Colonic mucosa (tissue), 4 donors: ENCODE data around the gene ZNF827. TPM values are rescaled to one million over a fixed set of nuclear protein-coding genes. Genes with fewer than 3 reads are reported as not detected.

Experiments used
- DNase-seq: peaks from one replicate; pipeline ENCODE4 v3.0.0-alpha.2; 2020
- H3K27ac ChIP-seq: fragments of 200-600 bp; one replicate; pipeline ENCODE4 v1.8.0; 2021
- H3K27me3 ChIP-seq: fragments of 200-600 bp; one replicate; pipeline ENCODE4 v1.8.0; 2021
- H3K36me3 ChIP-seq: fragments of 200-600 bp; one replicate; pipeline ENCODE4 v1.8.0; 2021
- H3K4me1 ChIP-seq: fragments of 200-600 bp; one replicate; pipeline ENCODE4 v1.8.0; 2021; ENCODE audit warnings: mild to moderate bottlenecking
- H3K4me3 ChIP-seq: fragments of 200-600 bp; one replicate; pipeline ENCODE4 v1.8.0; 2021
- H3K9ac ChIP-seq, 2 donors: one replicate each; pipeline ENCODE4 v1.7.0; 2013; ENCODE audit warnings: control low read depth in 2 of 2, low read depth in 2 of 2, low read length in 2 of 2
- H3K9me3 ChIP-seq: fragments of 200-600 bp; one replicate; pipeline ENCODE4 v1.8.0; 2021
- CTCF ChIP-seq: fragments of 200-600 bp; IDR thresholded peaks from one replicate; pipeline ENCODE4 v1.8.0; 2022; ENCODE audit warnings: antibody characterized with exemption, mild to moderate bottlenecking
- intact Hi-C: fragments of 100-400 bp; cut with DNase I; formaldehyde crosslinking; loops from one replicate; pipeline ENCODE4 v1.14.1; 2022
- total RNA-seq, 2 donors: library from RNA; stranded (reverse); fragmentation: NEBNext Ultra II Directional in 1 of 2; extraction: Animal tissue kit (Norgen Biotek cat#: 25700) in 1 of 2; gene quantifications; one replicate each; pipeline ENCODE4 v1.2.1, GENCODE V29; 2021
- donor health status: healthy.
- donor health status: DM: no; HTN: no; CAD: no.
- donor health status: DM: no; HTN: no; CAD: no.

Gene ZNF827
- total RNA-seq, 2 donors from 2014 or later = 17.9 to 19.7 TPM

DNA sequence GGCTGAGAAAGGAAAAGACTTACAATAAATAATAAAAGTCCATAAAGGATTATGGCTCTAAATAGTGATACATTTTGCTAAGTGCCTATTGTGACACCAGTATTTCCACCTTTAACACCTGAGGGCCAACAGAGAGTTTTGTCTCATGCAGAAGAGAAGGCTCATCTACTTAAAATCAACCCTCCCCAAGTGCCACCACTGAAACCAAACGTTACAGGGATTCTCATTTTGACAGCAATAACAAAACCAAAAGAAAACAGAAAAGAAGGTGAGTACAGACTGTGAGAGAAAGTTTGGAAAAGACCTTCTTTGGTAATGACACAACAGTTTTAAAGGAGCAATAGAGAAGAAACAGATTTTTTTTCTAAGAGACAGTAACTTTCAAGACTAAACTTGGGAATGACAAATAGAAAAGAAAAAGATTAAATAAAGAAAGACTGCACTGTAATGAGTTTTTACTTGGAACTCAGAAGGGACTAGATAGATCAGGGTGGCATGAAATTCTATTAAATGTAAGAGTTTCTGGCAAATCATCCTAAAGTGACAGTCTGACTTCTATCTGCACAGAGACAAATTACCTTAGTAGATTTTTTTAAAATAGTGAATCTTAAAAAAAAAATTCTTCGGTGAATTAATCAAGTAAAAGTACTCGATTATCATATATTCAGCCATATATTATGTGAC is 109.7 kb downstream of the ZNF827 start:
- intact Hi-C loops = no loop called here

GRCh38 chr4:145827885-145828284 is 110.7 kb downstream of the ZNF827 start:
- intact Hi-C loops = no loop called here
- Histone ChIP-seq H3K4me3 (no peak overlapping the region), H3K9ac (no peak overlapping the region), H3K9me3 (no peaks in the 10 kb centered on the region), H3K36me3 (no peaks in the 10 kb centered on the region), H3K27me3 (no peaks in the 10 kb centered on the region), H3K27ac (no peak overlapping the region), H3K4me1 (no peaks in the 10 kb centered on the region)
- TF ChIP-seq CTCF = no peak
- DNase-seq = no peak

More for the DNA sequence above, 109.7 kb downstream of the ZNF827 start:
- no peaks in the 10 kb centered on the region for H3K9me3 ChIP-seq
- H3K27me3 ChIP-seq = no peaks in the 10 kb centered on the region
- no peak for TF ChIP-seq CTCF
- H3K9ac ChIP-seq = no peak overlapping the region
- no peak overlapping the region for H3K27ac ChIP-seq
- no peaks in the 10 kb centered on the region for H3K4me1 ChIP-seq
- no peak overlapping the region for H3K4me3 ChIP-seq
- no peak for DNase-seq
- H3K36me3 ChIP-seq = no peaks in the 10 kb centered on the region

DNA sequence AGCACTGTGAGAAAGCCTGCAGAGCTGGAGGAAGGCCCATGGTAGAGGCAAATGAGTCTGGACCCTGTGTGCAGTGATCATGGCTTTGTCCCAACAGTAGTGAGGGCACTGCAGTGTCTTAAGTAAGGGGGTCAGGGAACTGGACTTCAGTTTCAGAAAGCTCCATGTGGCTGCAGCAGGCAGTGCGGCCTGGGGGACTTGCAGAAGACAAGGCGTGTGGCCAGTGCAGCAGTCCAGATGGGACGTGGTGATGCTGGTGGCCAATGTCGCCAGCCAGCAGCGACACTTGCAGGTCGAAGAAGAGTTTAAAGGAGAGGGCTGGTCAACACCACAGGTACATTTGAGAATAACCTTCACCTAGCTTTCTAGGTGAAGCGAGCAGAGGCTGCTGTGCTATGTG is 113.4 kb downstream of the ZNF827 start:
- no peak for DNase-seq
- intact Hi-C loops = no loop called here
- no peaks in the 10 kb centered on the region for H3K36me3 ChIP-seq

DNA sequence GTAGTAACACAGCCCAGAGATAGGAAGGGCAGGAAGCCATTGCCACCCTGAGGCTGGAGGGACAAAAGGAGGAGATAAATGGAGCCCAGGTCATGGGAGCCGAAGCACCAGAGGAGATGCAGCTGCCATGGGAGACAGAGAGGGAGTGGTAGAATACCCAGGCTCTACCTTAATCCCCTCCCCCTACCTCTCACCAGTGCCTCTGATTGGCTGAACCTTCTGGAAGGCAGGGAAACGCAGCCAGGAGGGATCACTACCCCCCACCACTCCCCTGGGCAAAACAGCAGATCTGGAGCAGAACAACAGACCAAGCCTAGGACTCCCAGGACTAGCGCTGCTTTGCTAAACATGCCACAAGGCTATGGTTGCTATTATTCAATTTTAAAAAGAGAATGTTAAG is 114.2 kb downstream of the ZNF827 start:
- no peak overlapping the region for H3K27ac ChIP-seq
- no peak for TF ChIP-seq CTCF
- H3K4me3 ChIP-seq = no peak overlapping the region
- DNase-seq = no peak
- no peak overlapping the region for H3K9ac ChIP-seq
- H3K36me3 ChIP-seq = no peaks in the 10 kb centered on the region
- no peaks in the 10 kb centered on the region for H3K27me3 ChIP-seq
- intact Hi-C loops = no loop called here
- no peaks in the 10 kb centered on the region for H3K4me1 ChIP-seq
- H3K9me3 ChIP-seq = no peaks in the 10 kb centered on the region

More for the DNA sequence above, 113.4 kb downstream of the ZNF827 start:
- Histone ChIP-seq H3K27me3 (no peaks in the 10 kb centered on the region), H3K9me3 (no peaks in the 10 kb centered on the region), H3K4me1 (no peaks in the 10 kb centered on the region), H3K9ac (no peak overlapping the region), H3K27ac (no peak overlapping the region), H3K4me3 (no peak overlapping the region)
- TF ChIP-seq CTCF = no peak

GRCh38 chr4:145823743-145824142 is 114.9 kb downstream of the ZNF827 start:
- H3K4me1 ChIP-seq = no peaks in the 10 kb centered on the region
- no peaks in the 10 kb centered on the region for H3K9me3 ChIP-seq
- no peak overlapping the region for H3K27ac ChIP-seq
- intact Hi-C loops = no loop called here
- no peaks in the 10 kb centered on the region for H3K27me3 ChIP-seq
- TF ChIP-seq CTCF = no peak
- no peak overlapping the region for H3K4me3 ChIP-seq
- DNase-seq = no peak
- no peaks in the 10 kb centered on the region for H3K36me3 ChIP-seq
- no peak overlapping the region for H3K9ac ChIP-seq
